Activated naive CD4-positive, alpha-beta T cell treated with anti-CD3 and anti-CD28 coated beads, Interleukin-2, amount 10 ng/mL, durations not matched to agents 7 days and 5 days (primary cell): Measurements from ENCODE around the gene POLR2E.
"Not testable (repeated sequence)": the region's sequence is repeated elsewhere in the genome, so short reads cannot be mapped to it uniquely, and the experiment has no call there.

ENCODE experiments used
- CTCF ChIA-PET: fragments of 350-600 bp; sonication (Branson Sonifier 250); formaldehyde crosslinking; loops from one replicate; lab custom pipeline; 2021; ENCODE audit warnings: antibody characterized with exemption; lab: Charles Lee
- DNase-seq: peaks from one replicate; pipeline ENCODE4 v3.0.0-alpha.2; 2020
- H3K27ac Mint-ChIP-seq: one replicate; pipeline ENCODE4 v1.8.0; 2021; ENCODE audit warnings: mild to moderate bottlenecking, moderate library complexity, mixed read lengths
- H3K27me3 Mint-ChIP-seq: one replicate; pipeline ENCODE4 v1.8.0; 2021; ENCODE audit warnings: mild to moderate bottlenecking, mixed read lengths
- H3K36me3 Mint-ChIP-seq: one replicate; pipeline ENCODE4 v1.8.0; 2021; ENCODE audit warnings: mixed read lengths
- H3K4me1 Mint-ChIP-seq: one replicate; pipeline ENCODE4 v1.8.0; 2021; ENCODE audit warnings: mixed read lengths
- H3K4me3 Mint-ChIP-seq: one replicate; pipeline ENCODE4 v1.8.0; 2021; ENCODE audit warnings: mild to moderate bottlenecking, moderate library complexity, mixed read lengths
- H3K9me3 Mint-ChIP-seq: one replicate; pipeline ENCODE4 v1.8.0; 2021; ENCODE audit warnings: mixed read lengths

The POLR2E gene

DNA sequence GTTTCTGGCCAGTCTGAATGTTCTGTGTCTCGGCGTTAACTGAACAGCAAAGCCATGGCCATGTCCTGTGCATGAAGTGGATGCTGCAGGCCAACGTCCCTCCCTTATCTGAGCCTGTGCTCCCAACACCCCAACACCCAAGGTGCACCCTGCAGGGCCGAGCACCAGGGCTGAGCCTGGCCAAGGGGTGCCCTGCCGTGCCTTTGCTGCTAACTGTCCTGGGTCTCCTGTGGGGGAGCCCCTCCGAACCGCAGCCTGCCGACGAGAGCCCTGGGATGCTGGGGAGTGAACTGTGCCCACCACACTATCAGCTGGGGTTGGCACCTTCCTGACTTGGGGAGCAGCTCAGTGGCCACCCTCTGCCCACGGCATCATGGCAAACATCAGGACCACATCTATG lies 26.2 kb upstream of the POLR2E start:
- H3K9me3 Mint-ChIP-seq = no peaks in the 10 kb centered on the region
- no peak for DNase-seq
- peaks cover 29% of the 10 kb centered on the region for H3K36me3 Mint-ChIP-seq
- no peaks in the 10 kb centered on the region for H3K4me1 Mint-ChIP-seq
- H3K4me3 Mint-ChIP-seq = no peak overlapping the region
- H3K27ac Mint-ChIP-seq = no peak overlapping the region
- CTCF ChIA-PET = no interaction called here
- H3K27me3 Mint-ChIP-seq = no peaks in the 10 kb centered on the region

DNA sequence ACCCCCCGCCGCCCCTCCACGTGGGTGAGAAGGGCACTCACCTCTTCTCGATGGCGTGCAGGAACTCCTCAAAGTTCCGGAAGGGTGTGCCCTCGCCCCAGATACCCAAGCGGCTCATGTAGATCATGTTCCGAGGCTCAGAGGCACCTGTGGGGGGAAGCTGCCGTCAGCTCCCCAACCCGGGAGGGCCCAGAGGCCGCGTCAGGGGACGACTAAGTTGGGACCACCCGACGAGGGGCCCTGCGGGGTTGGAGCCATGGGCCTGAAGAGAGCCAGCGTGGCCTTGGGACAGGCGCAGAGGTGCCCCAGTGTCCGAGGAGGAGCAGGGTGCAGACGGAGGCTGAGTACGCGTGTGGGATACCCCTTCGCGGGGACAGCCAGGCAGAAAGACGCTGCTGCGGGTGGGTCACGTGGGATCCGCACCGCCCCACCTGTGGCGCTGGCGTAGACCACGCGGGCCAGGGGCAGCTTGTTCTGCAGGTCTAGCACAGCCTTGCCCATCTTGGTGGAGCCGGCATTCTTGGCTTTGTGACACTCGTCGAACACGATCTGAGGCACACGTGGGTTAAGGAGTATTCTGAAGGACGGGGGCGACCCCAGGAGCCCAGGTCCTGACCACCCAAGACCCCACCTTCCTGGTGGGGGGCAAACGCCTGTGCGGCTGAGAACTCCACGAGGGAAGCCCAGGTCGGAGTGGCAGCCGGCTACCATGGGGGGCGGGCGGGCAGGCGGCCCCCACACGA lies 24.5 kb upstream of the POLR2E start:
- H3K4me3 Mint-ChIP-seq = no peak overlapping the region
- peaks cover 25% of the 10 kb centered on the region for H3K36me3 Mint-ChIP-seq
- CTCF ChIA-PET = no interaction called here
- no peak for DNase-seq
- no peaks in the 10 kb centered on the region for H3K4me1 Mint-ChIP-seq
- no peaks in the 10 kb centered on the region for H3K9me3 Mint-ChIP-seq
- no peak overlapping the region for H3K27ac Mint-ChIP-seq
- no peaks in the 10 kb centered on the region for H3K27me3 Mint-ChIP-seq

- Mint-ChIP-seq H3K27ac (no peak overlapping the region), H3K4me3 (no peak overlapping the region), H3K27me3 (no peaks in the 10 kb centered on the region), H3K36me3 (peaks cover 25% of the 10 kb centered on the region), H3K9me3 (no peaks in the 10 kb centered on the region), H3K4me1 (no peaks in the 10 kb centered on the region)
- CTCF ChIA-PET = no interaction called here
- no peak for DNase-seq
Measured at GRCh38 chr19:1118999-1119398, 23.8 kb upstream of the POLR2E start.

DNA sequence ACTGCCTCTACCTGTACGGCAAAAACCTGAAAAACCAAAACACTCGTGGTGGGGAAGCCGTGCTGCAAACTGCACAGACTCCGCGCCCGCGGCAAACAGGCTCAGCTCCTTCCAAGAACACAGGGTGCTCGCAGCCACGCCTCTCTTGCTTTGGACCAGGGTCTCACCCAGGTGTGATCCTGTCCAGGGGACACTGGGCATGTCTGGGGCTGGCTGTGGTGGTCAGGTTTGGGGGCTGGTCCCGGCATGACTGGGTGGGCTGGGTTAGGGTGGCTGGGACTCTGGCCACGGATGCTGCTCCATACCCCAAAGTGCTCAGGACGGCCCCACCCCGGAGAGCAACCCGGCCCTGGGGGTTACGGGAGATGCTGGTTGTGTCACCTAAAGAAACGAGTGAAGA lies 22.5 kb upstream of the POLR2E start:
- H3K4me3 Mint-ChIP-seq = no peak overlapping the region
- H3K4me1 Mint-ChIP-seq = peaks cover 3% of the 10 kb centered on the region
- no peak for DNase-seq
- H3K36me3 Mint-ChIP-seq = peaks cover 17% of the 10 kb centered on the region
- no peaks in the 10 kb centered on the region for H3K9me3 Mint-ChIP-seq
- H3K27me3 Mint-ChIP-seq = no peaks in the 10 kb centered on the region
- CTCF ChIA-PET = no interaction called here
- no peak overlapping the region for H3K27ac Mint-ChIP-seq

DNA sequence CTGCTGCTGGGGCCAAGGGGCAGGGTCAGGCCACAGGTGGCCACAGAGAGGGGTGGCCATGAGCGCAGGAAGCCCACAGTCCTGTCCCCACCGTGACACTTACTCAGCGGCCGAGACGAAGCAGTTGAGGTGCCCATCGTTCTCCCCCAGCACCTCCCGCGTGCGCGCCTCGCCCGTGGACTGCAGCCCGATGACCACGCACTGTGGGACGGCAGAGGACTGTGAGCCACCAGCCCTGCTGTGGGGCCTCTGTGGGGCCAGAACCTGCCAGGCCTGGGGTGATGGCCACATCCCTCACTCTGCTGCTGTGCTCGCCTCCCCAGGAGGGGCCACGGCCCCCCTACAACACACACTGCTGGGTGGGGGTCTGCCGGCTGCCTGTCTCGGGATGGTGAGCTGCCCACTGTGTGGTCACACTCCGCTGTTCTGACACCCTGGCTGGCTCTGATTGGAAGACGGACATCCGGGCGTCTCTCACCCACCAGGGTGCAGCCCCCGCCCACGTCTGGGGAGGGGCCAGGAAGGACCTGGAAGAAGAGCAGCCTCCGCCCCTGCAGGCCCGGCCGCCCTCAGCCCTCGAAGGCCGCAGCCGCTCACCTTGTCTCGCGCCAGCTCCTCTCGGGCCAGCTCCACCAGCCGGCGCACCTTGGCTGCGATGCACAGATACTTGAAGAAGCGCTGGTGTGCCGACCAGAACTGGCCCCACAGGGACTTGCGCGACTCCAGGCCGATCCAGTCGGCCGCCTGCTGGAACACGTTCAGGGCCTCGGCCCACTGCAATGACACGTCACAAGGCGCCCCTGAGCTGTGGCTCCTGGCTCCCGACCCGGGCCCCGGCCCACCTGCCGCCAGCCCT lies 21.8 kb upstream of the POLR2E start:
- CTCF ChIA-PET = interaction anchor here (1.6 kb wide), 1 partner anchor 127 kb away, joined by 4 read pairs; no protein-coding TSS in a partner anchor
- H3K36me3 Mint-ChIP-seq = peaks cover 17% of the 10 kb centered on the region
- H3K27me3 Mint-ChIP-seq = no peaks in the 10 kb centered on the region

DNA sequence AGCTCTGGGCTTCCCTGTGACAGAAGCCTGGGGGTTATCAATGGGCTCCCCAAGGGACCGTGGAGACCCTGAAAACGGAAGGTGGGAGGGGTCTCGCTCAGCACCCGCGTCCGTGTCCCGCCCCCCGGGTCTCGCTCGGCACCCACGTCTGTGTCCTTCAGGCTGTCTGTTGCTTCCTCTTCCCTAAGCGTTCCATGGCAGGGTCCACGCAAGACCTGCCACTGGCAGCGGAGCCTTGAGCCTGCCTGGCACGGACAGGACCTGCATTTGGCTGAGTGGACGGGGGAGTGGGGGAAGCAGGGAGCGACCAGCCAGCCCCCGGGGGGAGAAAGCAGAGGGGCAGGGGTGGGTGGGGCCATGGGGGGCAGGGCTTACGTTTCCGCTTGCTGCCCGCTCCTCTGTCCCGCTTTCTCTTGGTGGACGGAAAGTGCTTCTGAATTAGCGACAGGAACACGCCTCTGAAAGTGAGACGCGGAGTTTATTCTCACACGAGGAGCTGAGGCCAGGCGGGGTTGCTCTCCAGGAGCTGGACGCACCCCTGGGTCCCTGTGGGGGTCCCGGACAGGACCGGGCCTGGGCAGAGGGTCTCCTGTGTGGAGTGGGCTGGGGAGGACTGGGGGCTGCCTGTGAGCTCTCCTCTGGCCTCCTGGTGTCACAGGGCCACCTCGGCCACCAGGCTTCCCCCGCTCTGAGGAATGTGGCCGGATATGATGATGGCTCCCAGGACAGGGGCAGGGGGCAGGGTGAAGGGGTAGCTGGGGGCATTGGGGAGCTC lies 20.7 kb upstream of the POLR2E start:
- DNase-seq = no peak
- CTCF ChIA-PET = interaction anchor here (1.6 kb wide), 1 partner anchor 128 kb away, joined by 4 read pairs; no protein-coding TSS in a partner anchor
- no peak overlapping the region for H3K27ac Mint-ChIP-seq
- no peak overlapping the region for H3K4me3 Mint-ChIP-seq
- H3K9me3 Mint-ChIP-seq = no peaks in the 10 kb centered on the region
- H3K4me1 Mint-ChIP-seq = peaks cover 3% of the 10 kb centered on the region
- H3K27me3 Mint-ChIP-seq = no peaks in the 10 kb centered on the region
- peaks cover 9% of the 10 kb centered on the region for H3K36me3 Mint-ChIP-seq

More for the DNA sequence above, 21.8 kb upstream of the POLR2E start:
- Mint-ChIP-seq H3K4me3 (no peak overlapping the region), H3K4me1 (peaks cover 3% of the 10 kb centered on the region), H3K27ac (no peak overlapping the region), H3K9me3 (no peaks in the 10 kb centered on the region)
- DNase-seq = no peak

GRCh38 chr19:1114728-1115127 lies 19.6 kb upstream of the POLR2E start:
- CTCF ChIA-PET = interaction anchor here (4.4 kb wide), 1 partner anchor 78 kb away, joined by 29 read pairs; no protein-coding TSS in a partner anchor
- not testable (repeated sequence) for H3K9me3 Mint-ChIP-seq, DNase-seq

GRCh38 chr19:1113986-1114483 lies 18.9 kb upstream of the POLR2E start:
- CTCF ChIA-PET = interaction anchor here (0.6 to 4.4 kb wide), 12 partner anchors 10 to 152 kb away, joined by 3 to 29 read pairs (median 4); no protein-coding TSS in a partner anchor
- H3K27ac Mint-ChIP-seq = no peak overlapping the region
- no peak for DNase-seq
- no peaks in the 10 kb centered on the region for H3K9me3 Mint-ChIP-seq
- H3K36me3 Mint-ChIP-seq = peaks cover 8% of the 10 kb centered on the region
- peaks cover 3% of the 10 kb centered on the region for H3K4me1 Mint-ChIP-seq
- no peak overlapping the region for H3K4me3 Mint-ChIP-seq
- no peaks in the 10 kb centered on the region for H3K27me3 Mint-ChIP-seq

More at GRCh38 chr19:1114728-1115127, 19.6 kb upstream of the POLR2E start:
- H3K36me3 Mint-ChIP-seq, H3K27me3 Mint-ChIP-seq, H3K4me3 Mint-ChIP-seq, H3K4me1 Mint-ChIP-seq: not testable (repeated sequence)
- H3K27ac Mint-ChIP-seq = peak overlapping the region; percentile 73

DNA sequence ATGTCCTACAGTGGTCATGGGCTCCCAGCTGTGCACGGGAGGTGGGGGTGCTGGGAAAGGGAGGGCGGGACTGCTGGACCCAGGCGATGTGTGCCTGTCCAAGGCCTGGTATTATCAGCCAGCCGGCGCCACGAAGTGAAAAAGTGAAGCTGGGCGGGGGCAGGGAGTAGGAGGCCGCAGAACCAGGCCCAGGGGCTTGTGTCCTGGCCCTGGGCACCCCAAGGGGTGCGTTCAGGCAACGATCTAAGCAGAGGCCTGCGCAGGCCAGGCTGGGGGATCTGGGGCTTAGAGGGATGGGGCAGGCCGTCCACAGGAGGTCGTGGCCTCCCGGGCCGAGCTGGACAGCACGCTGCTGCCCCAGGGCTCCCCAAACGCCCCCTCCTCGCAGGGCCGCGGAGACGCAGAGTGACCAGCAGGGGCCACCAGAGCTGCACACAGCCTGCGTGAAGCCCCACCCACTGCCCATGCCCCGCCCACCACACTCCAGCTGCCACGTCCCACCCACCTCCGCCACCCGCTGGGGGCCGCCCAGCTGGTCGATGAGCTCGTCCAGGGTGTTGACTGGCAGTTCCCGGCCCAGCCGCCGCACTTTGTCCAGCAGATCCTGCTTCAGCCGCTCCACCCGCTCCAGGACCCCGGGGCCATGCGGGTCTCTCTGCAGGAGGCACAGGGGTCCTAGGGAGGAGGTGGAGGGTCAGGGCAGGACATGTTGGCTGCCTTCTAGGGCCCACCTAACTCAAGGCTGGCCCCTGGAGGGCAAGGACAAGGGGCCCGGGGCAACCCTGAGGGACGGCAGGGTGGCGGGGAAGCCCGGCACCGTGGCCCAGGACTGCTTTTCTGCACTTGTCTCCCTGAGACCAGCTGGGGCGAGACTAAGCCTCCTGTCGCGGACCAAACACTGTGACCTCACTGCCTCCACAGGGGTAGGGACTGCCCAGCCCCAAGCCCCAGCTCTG lies 18.1 kb upstream of the POLR2E start:
- CTCF ChIA-PET = interaction anchor here (0.6 to 4.4 kb wide), 15 partner anchors 10 to 153 kb away, joined by 3 to 29 read pairs (median 4); no protein-coding TSS in a partner anchor
- no peaks in the 10 kb centered on the region for H3K9me3 Mint-ChIP-seq
- DNase-seq = peak; percentile 91
- H3K27me3 Mint-ChIP-seq = no peaks in the 10 kb centered on the region
- H3K4me1 Mint-ChIP-seq = peaks cover 3% of the 10 kb centered on the region
- peaks cover 6% of the 10 kb centered on the region for H3K36me3 Mint-ChIP-seq
- no peak overlapping the region for H3K27ac Mint-ChIP-seq
- H3K4me3 Mint-ChIP-seq = no peak overlapping the region

GRCh38 chr19:1112268-1113029 lies 17.3 kb upstream of the POLR2E start:
- peaks cover 5% of the 10 kb centered on the region for H3K36me3 Mint-ChIP-seq
- DNase-seq = no peak
- H3K27me3 Mint-ChIP-seq = no peaks in the 10 kb centered on the region
- H3K4me3 Mint-ChIP-seq = no peak overlapping the region
- H3K27ac Mint-ChIP-seq = no peak overlapping the region
- no peaks in the 10 kb centered on the region for H3K9me3 Mint-ChIP-seq
- peaks cover 3% of the 10 kb centered on the region for H3K4me1 Mint-ChIP-seq
- CTCF ChIA-PET = interaction anchor here (0.9 to 4.4 kb wide), 7 partner anchors 11 to 110 kb away, joined by 3 to 29 read pairs (median 3); no protein-coding TSS in a partner anchor

GRCh38 chr19:1111641-1112267 lies 16.6 kb upstream of the POLR2E start:
- H3K27me3 Mint-ChIP-seq = no peaks in the 10 kb centered on the region
- H3K9me3 Mint-ChIP-seq = no peaks in the 10 kb centered on the region
- peaks cover 5% of the 10 kb centered on the region for H3K36me3 Mint-ChIP-seq
- CTCF ChIA-PET = interaction anchor here (0.9 to 4.4 kb wide), 4 partner anchors 81 to 111 kb away, joined by 3 to 29 read pairs (median 3); no protein-coding TSS in a partner anchor
- no peak for DNase-seq
- no peak overlapping the region for H3K4me3 Mint-ChIP-seq
- no peak overlapping the region for H3K27ac Mint-ChIP-seq
- H3K4me1 Mint-ChIP-seq = peaks cover 5% of the 10 kb centered on the region
